Small intestine (tissue), 7 donors: ENCODE results near the gene ANKRD33B. TPM values are rescaled to one million over a fixed set of nuclear protein-coding genes. Genes with fewer than 3 reads are reported as not detected.
A peak's percentile ranks its signal among the peaks of the same experiment; 100 is the strongest.

Experiments used
- DNase-seq, 2 donors: peaks; one replicate each; pipeline versions ENCODE4 v3.0.0 to v3.0.0-alpha.2; 2013
- FAIRE-seq: peaks from 2 replicates; lab custom pipeline; 2012; peaks lifted over from hg19 to GRCh38; lab: Jason Lieb, UNC
- H3K27ac ChIP-seq, 3 donors: one replicate each; pipeline ENCODE4 v1.5.1; 2013; ENCODE audit warnings: low read length in 2 of 3, mild to moderate bottlenecking in 2 of 3, control low read depth in 1 of 3, inconsistent platforms in 1 of 3, low read depth in 1 of 3, moderate library complexity in 1 of 3
- H3K27me3 ChIP-seq, 3 donors: one replicate each; pipeline ENCODE4 v1.6.1; 2013; ENCODE audit warnings: low read length in 3 of 3, inconsistent platforms in 1 of 3; ENCODE audit not compliant: control insufficient read depth in 3 of 3, insufficient read depth in 3 of 3
- H3K36me3 ChIP-seq, 3 donors: one replicate each; pipeline ENCODE4 v1.6.1; 2013; ENCODE audit warnings: low read length in 3 of 3, inconsistent platforms in 1 of 3, low read depth in 1 of 3, mild to moderate bottlenecking in 1 of 3, moderate library complexity in 1 of 3; ENCODE audit not compliant: control insufficient read depth in 3 of 3, insufficient read depth in 2 of 3
- H3K4me1 ChIP-seq, 3 donors: one replicate each; pipeline ENCODE4 v1.6.1; 2013; ENCODE audit warnings: low read length in 2 of 3, inconsistent platforms in 1 of 3, low read depth in 1 of 3, mild to moderate bottlenecking in 1 of 3, moderate library complexity in 1 of 3; ENCODE audit not compliant: control insufficient read depth in 3 of 3, insufficient read depth in 2 of 3
- H3K4me3 ChIP-seq, 3 donors: one replicate each; pipeline ENCODE4 v1.5.1; 2013; ENCODE audit warnings: low read length in 3 of 3, control low read depth in 1 of 3, inconsistent platforms in 1 of 3, low read depth in 1 of 3, mild to moderate bottlenecking in 1 of 3, moderate library complexity in 1 of 3
- H3K9me3 ChIP-seq, 2 donors: one replicate each; pipeline ENCODE4 v1.6.1; 2013; ENCODE audit warnings: low read depth in 1 of 2, low read length in 1 of 2; ENCODE audit not compliant: control insufficient read depth in 2 of 2, insufficient read depth in 1 of 2
- WGBS, 3 donors: extraction: QIAGEN DNeasy Blood & Tissue Kit; methylation state at CpG; one replicate each; pipeline ENCODE4 v1.1.7; 2013; 5-methylcytosine and 5-hydroxymethylcytosine counted together
- polyA plus RNA-seq, 4 donors: library from polyadenylated mRNA; stranded (reverse) in 3 of 4; unstranded in 1 of 4; fragments of 200-250 nt in 3 of 4; fragments of 120-200 nt in 1 of 4; gene quantifications; one replicate each; pipeline versions ENCODE4 v1.2.1 to v1.2.3, GENCODE V29; 2013
- donor health status: healthy with polysubstance abuse.
- donor health status: control.
- donor health status: control.
- donor health status: Bipolar disorder and iron deficiency.
- donor health status: healthy.

The ANKRD33B gene
- polyA plus RNA-seq, 4 donors, result 0.25 to 1.0 (median 0.27) TPM; not detected in 1

DNA sequence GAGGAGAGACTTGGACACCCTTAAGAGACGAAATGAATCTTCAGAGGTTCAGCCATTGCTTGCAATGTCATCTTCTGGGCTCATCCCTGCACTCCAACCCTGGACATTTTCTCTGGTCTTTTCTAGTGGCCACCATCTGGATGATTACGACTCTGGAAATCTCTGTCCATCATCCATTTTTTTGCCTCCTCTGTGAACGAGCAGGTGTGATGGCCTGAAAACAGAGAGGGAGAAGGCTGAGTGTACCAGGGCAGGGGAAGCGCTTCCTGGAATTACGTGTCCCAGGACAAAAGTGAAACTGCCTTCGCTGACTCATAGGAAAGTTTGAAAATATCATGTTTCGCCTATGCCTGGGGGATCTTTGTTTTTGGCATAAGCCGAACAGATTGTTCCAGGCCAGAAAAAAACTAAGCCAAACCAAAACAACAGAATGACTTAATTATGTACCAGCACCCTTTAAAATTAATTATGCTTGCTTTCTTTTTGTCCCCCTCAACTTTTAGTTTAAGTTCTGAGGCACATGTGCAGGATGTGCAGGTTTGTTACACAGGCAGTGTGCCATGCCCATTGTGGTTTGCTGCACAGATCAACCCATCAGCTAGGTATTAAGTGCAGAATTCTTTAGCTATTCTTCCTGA is 31.9 kb downstream of the ANKRD33B start:
- no peak for FAIRE-seq
- WGBS, 3 donors, result 23 to 30% (median 29%) methylated on average over 8 of the region's 8 CpGs

DNA sequence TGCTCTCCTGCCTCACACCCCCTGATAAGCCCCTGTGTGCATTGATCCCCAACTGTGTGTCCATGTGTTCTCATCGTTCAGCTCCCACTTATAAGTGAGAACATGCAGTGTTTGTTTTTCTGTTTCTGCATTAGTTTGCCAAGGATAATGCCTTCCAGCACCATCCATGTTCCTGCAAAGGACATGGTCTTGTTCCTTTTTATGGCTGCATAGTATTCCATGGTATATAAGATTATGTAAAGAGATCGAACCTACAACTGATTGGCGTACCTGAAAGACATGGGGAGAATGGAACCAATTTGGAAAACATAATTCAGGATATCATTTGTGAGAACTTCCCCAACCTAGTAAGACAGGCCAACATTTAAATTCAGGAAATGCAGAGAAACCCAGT is 32.4 kb downstream of the ANKRD33B start:
- Histone ChIP-seq H3K4me3 (no peak overlapping the region), H3K9me3 (no peaks in the 10 kb centered on the region), H3K4me1 (peaks cover 0 to 4% (median 0%) of the 10 kb centered on the region in 3 donors), H3K27me3 (no peaks in the 10 kb centered on the region), H3K27ac (no peak overlapping the region), H3K36me3 (no peaks in the 10 kb centered on the region)
- FAIRE-seq (no peak), DNase-seq (no peak)
- WGBS, 3 donors, result 93 to 96% (median 94%) methylated on average over 3 of the region's 3 CpGs

More for the DNA sequence above, 31.9 kb downstream of the ANKRD33B start:
- no peaks in the 10 kb centered on the region for H3K4me1 ChIP-seq
- no peaks in the 10 kb centered on the region for H3K9me3 ChIP-seq
- no peaks in the 10 kb centered on the region for H3K36me3 ChIP-seq
- DNase-seq, result peak in 1 of 2 donors; percentile 55
- peak overlapping the region in 1 of 3 donors; percentile 76 for H3K27ac ChIP-seq
- H3K4me3 ChIP-seq, result no peak overlapping the region
- H3K27me3 ChIP-seq, result no peaks in the 10 kb centered on the region

DNA sequence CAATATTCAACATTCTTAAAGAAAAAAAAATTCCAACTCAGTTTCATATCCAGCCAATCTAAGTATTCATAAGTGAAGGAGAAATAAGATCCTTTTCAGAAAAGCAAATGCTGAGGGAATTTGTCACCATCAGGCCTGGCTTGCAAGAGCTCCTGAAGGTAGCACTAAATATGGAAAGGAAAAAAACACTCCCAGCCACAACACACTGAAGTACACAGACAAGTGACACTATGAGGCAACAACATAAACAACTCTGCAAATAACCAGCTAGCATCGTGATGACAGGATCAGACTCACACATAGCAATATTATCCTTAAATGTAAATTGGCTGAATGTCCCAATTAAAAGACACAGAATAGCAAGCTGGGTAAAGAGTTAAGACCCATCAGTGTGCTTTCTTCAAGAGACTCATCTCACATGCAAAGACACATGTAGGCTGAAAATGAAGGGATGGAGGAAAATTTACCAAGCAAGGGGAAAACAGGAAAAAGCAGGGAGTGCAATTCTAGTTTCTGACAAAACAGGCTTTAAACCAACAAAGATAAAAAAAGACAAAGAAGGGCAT is 33.1 kb downstream of the ANKRD33B start:
- no peaks in the 10 kb centered on the region for H3K9me3 ChIP-seq
- no peaks in the 10 kb centered on the region for H3K27me3 ChIP-seq
- H3K4me1 ChIP-seq, result peaks cover 0 to 6% (median 0%) of the 10 kb centered on the region in 3 donors
- WGBS, 3 donors, result 73 to 92% (median 74%) methylated on average over 1 of the region's 1 CpG
- FAIRE-seq (no peak), DNase-seq (no peak)
- no peaks in the 10 kb centered on the region for H3K36me3 ChIP-seq
- no peak overlapping the region for H3K4me3 ChIP-seq
- no peak overlapping the region for H3K27ac ChIP-seq

DNA sequence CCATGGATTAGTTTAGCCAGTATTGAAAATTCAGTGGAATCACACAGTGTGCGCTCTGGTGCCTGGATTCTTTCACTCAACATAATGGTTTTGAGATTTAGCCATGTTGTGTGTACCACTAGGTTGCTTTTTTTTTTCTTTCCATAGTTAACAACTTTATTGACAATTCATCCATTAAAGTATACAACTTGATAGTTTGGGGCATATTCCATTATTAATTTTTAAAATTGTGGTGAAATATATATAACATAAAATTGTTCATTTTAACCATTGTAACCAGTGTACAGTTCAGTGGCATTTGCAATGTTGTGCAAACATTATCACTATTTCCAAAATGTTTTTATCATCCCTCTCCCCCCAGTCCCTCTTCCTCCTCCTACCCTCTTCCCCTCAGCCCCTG is 35.2 kb downstream of the ANKRD33B start:
- WGBS, 3 donors, result 94 to 98% (median 97%) methylated on average over 1 of the region's 1 CpG
- H3K9me3 ChIP-seq, result no peaks in the 10 kb centered on the region
- DNase-seq (no peak), FAIRE-seq (no peak)
- no peaks in the 10 kb centered on the region for H3K36me3 ChIP-seq
- H3K27me3 ChIP-seq, result no peaks in the 10 kb centered on the region
- no peak overlapping the region for H3K4me3 ChIP-seq
- no peak overlapping the region for H3K27ac ChIP-seq
- H3K4me1 ChIP-seq, result peaks cover 0 to 6% (median 0%) of the 10 kb centered on the region in 3 donors

DNA sequence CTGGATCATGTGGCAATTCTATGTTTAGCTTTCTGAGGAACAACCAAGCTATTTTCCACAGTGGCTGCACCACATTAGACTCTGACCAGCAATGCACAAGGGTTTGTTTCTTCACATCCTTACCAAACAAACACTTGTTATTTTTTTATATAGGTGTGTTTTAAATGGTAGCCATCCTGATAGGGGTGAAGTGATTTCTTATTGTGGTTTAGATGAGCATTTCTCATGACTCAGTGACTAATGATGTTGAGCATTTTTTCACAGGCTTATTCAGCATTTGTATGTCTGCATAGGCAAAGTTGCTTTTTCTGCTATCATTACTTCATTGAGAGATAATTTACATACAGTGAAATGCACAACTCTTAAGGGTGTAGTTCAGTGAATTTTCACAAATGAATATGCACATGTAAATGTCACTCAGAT is 36.0 kb downstream of the ANKRD33B start:
- DNase-seq, result no peak
- H3K9me3 ChIP-seq, result no peaks in the 10 kb centered on the region
- no peak for FAIRE-seq

DNA sequence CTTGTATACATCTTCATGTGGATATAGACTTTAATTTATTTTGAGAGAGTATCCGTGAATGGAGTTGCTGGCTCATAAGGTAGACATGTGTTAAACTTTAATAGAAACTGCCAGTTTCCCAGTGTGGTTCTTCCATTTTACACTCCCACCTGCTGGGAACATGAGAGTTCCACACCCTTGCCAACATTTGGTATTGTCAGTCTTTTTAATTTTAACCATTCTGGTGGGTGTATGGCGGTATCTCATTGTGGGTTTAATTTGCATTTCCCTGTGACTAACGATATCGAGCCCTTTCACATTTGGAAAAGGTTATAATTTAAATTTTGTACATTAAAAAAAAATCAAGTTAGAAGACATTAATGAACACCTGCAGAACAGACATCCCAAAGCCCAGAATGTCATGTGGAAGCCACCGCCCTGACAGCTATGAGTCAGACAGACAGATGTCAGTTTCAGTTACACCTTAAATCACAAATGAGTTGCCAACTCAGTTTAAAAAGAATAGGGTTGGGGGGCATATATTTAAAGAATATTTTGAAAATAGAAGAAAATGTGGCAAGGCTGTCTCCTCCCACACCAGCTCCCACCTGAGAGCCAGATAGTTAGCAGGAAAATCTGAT is 36.9 kb downstream of the ANKRD33B start:
- H3K27me3 ChIP-seq, result no peaks in the 10 kb centered on the region
- H3K9me3 ChIP-seq, result no peaks in the 10 kb centered on the region
- FAIRE-seq (no peak), DNase-seq (no peak)
- H3K36me3 ChIP-seq, result no peaks in the 10 kb centered on the region
- H3K4me1 ChIP-seq, result peaks cover 0 to 6% (median 0%) of the 10 kb centered on the region in 3 donors
- peak overlapping the region in 1 of 3 donors; percentile 16 for H3K27ac ChIP-seq
- 61 to 81% (median 61%) methylated on average over 5 of the region's 5 CpGs for WGBS, 3 donors
- no peak overlapping the region for H3K4me3 ChIP-seq

More for the DNA sequence above, 36.0 kb downstream of the ANKRD33B start:
- no peak overlapping the region for H3K27ac ChIP-seq
- H3K4me1 ChIP-seq, result peaks cover 0 to 6% (median 0%) of the 10 kb centered on the region in 3 donors
- no peaks in the 10 kb centered on the region for H3K36me3 ChIP-seq
- no peaks in the 10 kb centered on the region for H3K27me3 ChIP-seq
- no peak overlapping the region for H3K4me3 ChIP-seq

DNA sequence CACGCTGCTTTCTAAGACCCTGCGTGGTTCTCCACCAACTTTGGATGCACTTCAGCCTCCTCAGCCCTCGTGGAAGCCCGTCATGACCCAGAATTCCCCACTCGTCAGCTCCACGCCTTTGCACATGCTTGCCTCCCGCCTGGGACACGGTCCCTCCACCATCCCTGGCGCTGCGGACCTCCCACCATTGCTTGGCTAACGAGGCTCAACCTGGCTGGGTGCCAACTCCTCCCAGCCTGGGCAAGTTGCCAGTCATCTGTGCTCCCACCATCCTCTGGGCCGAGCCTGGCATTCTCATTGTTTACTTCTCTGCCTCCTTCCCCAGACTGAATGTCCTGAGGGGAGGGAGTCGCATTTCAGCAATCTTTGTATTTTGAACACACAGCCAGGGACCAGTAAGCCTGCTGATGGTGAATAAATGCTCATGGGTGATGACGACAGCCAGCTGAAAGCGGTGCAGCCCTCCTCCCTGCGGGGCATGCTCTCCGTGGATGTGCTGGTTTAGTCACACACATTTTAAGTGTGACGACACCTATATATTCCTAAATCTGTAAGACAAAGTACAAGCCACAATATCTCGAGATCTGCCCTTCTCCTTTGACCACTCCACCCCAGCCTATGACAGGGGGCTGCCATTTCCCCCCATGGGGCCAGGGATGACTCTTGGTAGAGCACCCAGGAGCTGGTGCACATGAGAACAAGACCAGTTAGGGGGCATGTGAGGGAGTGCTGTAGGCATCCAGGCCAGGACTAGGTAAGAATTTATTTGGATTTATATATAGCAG is 37.6 kb downstream of the ANKRD33B start:
- H3K9me3 ChIP-seq, result no peaks in the 10 kb centered on the region
- 17 to 34% (median 27%) methylated on average over 19 of the region's 19 CpGs for WGBS, 3 donors
- no peaks in the 10 kb centered on the region for H3K36me3 ChIP-seq
- no peaks in the 10 kb centered on the region for H3K27me3 ChIP-seq
- peak overlapping the region in 1 of 3 donors; percentile 16 for H3K27ac ChIP-seq
- no peak overlapping the region for H3K4me3 ChIP-seq
- FAIRE-seq (no peak), DNase-seq (peak; percentile 37 to 38)
- peaks cover 0 to 6% (median 0%) of the 10 kb centered on the region in 3 donors for H3K4me1 ChIP-seq
